GM12878 (cell line): ENCODE data around the gene COA5. TPM values are rescaled to one million over a fixed set of nuclear protein-coding genes. Genes with fewer than 3 reads are reported as not detected.

Experiments used
- ATAC-seq: fragments of 200-7000 bp; cut with Tn5 transposase; 3 replicates; pipeline ENCODE4 v1.9.1; 2020; ENCODE audit warnings: mild to moderate bottlenecking, moderate library complexity
- BruUV-seq: library from RNA; stranded (reverse); fragments of 400-500 nt; replicated peaks from 2 replicates; lab custom pipeline; 2021; lab: Mats Ljungman, UMichigan
- CTCF ChIA-PET: fragments of 300-600 bp; sonication (Branson Sonifier 250); formaldehyde crosslinking; extraction: SDS; loops from one replicate; lab custom pipeline; 2021; ENCODE audit warnings: inconsistent platforms; lab: Yijun Ruan, JAX
- POLR2A ChIA-PET: fragments of 350-600 bp; formaldehyde crosslinking; extraction: SDS; loops from one replicate; lab custom pipeline; 2021; ENCODE audit warnings: inconsistent platforms; lab: Charles Lee
- RAD21 ChIA-PET: fragments of 300-600 bp; sonication (Branson Sonifier 250); formaldehyde crosslinking; loops from one replicate; lab custom pipeline; 2023; ENCODE audit warnings: antibody characterized with exemption; ENCODE audit not compliant: unreplicated experiment; lab: Charles Lee
- SMC1A ChIA-PET: fragments of 300-600 bp; sonication (Branson Sonifier 250); formaldehyde crosslinking; loops from one replicate; lab custom pipeline; 2023; ENCODE audit not compliant: unreplicated experiment, uncharacterized antibody; lab: Charles Lee
- DNase-seq: peaks from one replicate; pipeline ENCODE4 v3.0.0-alpha.2; 2011; ENCODE audit warnings: low read depth, low spot score
- FAIRE-seq: peaks from 3 replicates; lab custom pipeline; 2011; peaks lifted over from hg19 to GRCh38; lab: Jason Lieb, UNC
- H2AFZ ChIP-seq: 2 replicates; pipeline ENCODE4 v1.6.0; 2011; ENCODE audit warnings: low read depth, low read length, control low read depth; ENCODE audit not compliant: control insufficient read depth
- H3K27ac ChIP-seq: 2 replicates; pipeline ENCODE4 v1.5.1; 2011; ENCODE audit warnings: control low read depth; ENCODE audit not compliant: control insufficient read depth, insufficient read depth
- H3K27me3 ChIP-seq, 2 experiments: replicated peaks in 1 of 2; 2 replicates each; pipeline versions ENCODE4 v1.6.0 to v1.6.1; 2011; ENCODE audit warnings: low read length in 1 of 2; ENCODE audit not compliant: control insufficient read depth in 2 of 2, insufficient read depth in 2 of 2
- H3K36me3 ChIP-seq, 2 experiments: 2 replicates each; pipeline ENCODE4 v1.5.1; 2011; ENCODE audit warnings: low read length in 1 of 2; ENCODE audit not compliant: control insufficient read depth in 2 of 2, insufficient read depth in 2 of 2
- H3K4me1 ChIP-seq: 2 replicates; pipeline ENCODE4 v1.6.1; 2011; ENCODE audit warnings: mild to moderate bottlenecking, low read length, moderate library complexity, mixed read lengths; ENCODE audit not compliant: control insufficient read depth, insufficient read depth
- H3K4me2 ChIP-seq: 2 replicates; pipeline ENCODE4 v1.6.0; 2011; ENCODE audit warnings: control low read depth; ENCODE audit not compliant: control insufficient read depth, insufficient read depth
- H3K4me3 ChIP-seq: fragments of 200-600 bp; sonication (generic); 2 replicates; pipeline ENCODE4 v1.5.1; 2016
- H3K79me2 ChIP-seq: 2 replicates; pipeline ENCODE4 v1.6.0; 2011; ENCODE audit warnings: low read length; ENCODE audit not compliant: control insufficient read depth, insufficient read depth
- H3K9ac ChIP-seq: 2 replicates; pipeline ENCODE4 v1.8.0; 2011; ENCODE audit warnings: low read length, control low read depth, mixed read lengths; ENCODE audit not compliant: control insufficient read depth, insufficient read depth
- H3K9me3 ChIP-seq: replicated peaks from 3 replicates; pipeline ENCODE4 v1.5.1; 2011; ENCODE audit warnings: mild to moderate bottlenecking, low read length; ENCODE audit not compliant: control insufficient read depth, insufficient read depth
- H4K20me1 ChIP-seq: 2 replicates; pipeline ENCODE4 v1.6.0; 2011; ENCODE audit not compliant: control insufficient read depth, insufficient read depth
- ATF7 ChIP-seq: fragments of 450-650 bp; IDR thresholded peaks from 2 replicates; pipeline ENCODE4 v1.6.1; 2016; ENCODE audit warnings: low read depth, mild to moderate bottlenecking
- EZH2 ChIP-seq: IDR thresholded peaks from 2 replicates; pipeline ENCODE4 v1.6.1; 2012; ENCODE audit warnings: low read depth, mild to moderate bottlenecking, control low read depth, inconsistent platforms, low read length, borderline replicate concordance; ENCODE audit not compliant: control insufficient read depth
- JUNB ChIP-seq: IDR thresholded peaks from 2 replicates; pipeline ENCODE4 v1.6.1; 2016; ENCODE audit warnings: antibody characterized with exemption, mild to moderate bottlenecking
- LARP7 ChIP-seq: fragments of 450-650 bp; IDR thresholded peaks from 2 replicates; pipeline ENCODE4 v1.6.1; 2017; ENCODE audit warnings: mild to moderate bottlenecking
- NFIC ChIP-seq: IDR thresholded peaks from 2 replicates; pipeline ENCODE4 v1.6.1; 2012; ENCODE audit warnings: low read depth, mild to moderate bottlenecking, inconsistent platforms, low read length, moderate library complexity
- NR2C1 ChIP-seq: fragments of 450-650 bp; IDR thresholded peaks from 2 replicates; pipeline ENCODE4 v1.6.1; 2017; ENCODE audit warnings: antibody characterized with exemption, mild to moderate bottlenecking, moderate library complexity
- RAD21 ChIP-seq: IDR thresholded peaks from 2 replicates; pipeline ENCODE4 v1.6.1; 2011; ENCODE audit warnings: mild to moderate bottlenecking, low read depth, low read length, moderate library complexity; ENCODE audit not compliant: insufficient read depth
- RBBP5 ChIP-seq: fragments of 200-600 bp; sonication (generic); conservative IDR thresholded peaks from 2 replicates; pipeline ENCODE4 v1.6.1; 2016
- STAT1 ChIP-seq: fragments of 450-650 bp; conservative IDR thresholded peaks from 2 replicates; pipeline ENCODE4 v1.6.1; 2014; ENCODE audit warnings: antibody characterized with exemption, mild to moderate bottlenecking
- WGBS: methylation state at CpG from one replicate; pipeline ENCODE4 v1.1.6; 2016; ENCODE audit warnings: low lambda C conversion rate; ENCODE audit not compliant: insufficient replicate concordance, insufficient coverage; ENCODE audit errors: missing lambda C conversion rate; 5-methylcytosine and 5-hydroxymethylcytosine counted together
- in situ Hi-C: fragments of 300-500 bp; cut with MboI; formaldehyde crosslinking; loops from 9 replicates; pipeline ENCODE4 v1.14.3; 2018; ENCODE audit warnings: mixed read lengths
- intact Hi-C: fragments of 100-400 bp; cut with micrococcal nuclease; formaldehyde crosslinking; loops from one replicate; pipeline ENCODE4 v1.14.2; 2022; ENCODE audit not compliant: unreplicated experiment
- polyA plus RNA-seq, 11 experiments: library from polyadenylated mRNA; depleted of rRNA in 4 of 11; unstranded in 6 of 11; stranded (reverse) in 5 of 11; fragments of >200 nt; fragmentation: Nextera tagmentation in 4 of 11; fragmentation: Illumina TruSeq in 1 of 11; extraction: Ambion mirVana in 4 of 11; extraction: Trizol in 1 of 11; gene quantifications; 1 replicate in 1 of 11; 2 replicates in 10 of 11; pipeline versions ENCODE4 v1.2.1 to v1.2.3, GENCODE V29; 2011 to 2016; ENCODE audit warnings: inconsistent platforms in 2 of 11, missing spikeins in 2 of 11, low read depth in 1 of 11
- total RNA-seq, 4 experiments: library from RNA; depleted of rRNA in 3 of 4; stranded (reverse); fragments of >200 nt in 3 of 4; fragmentation: Illumina TruSeq in 1 of 4; extraction: Trizol in 1 of 4; gene quantifications; 2 replicates each; pipeline versions ENCODE4 v1.2.1 to v1.2.3, GENCODE V29; 2013 to 2021
- TF ChIP-seq, protein P1 (sequence below): fragments of 450-650 bp; IDR thresholded peaks from 2 replicates; pipeline ENCODE4 v1.6.1; 2017; ENCODE audit warnings: low read depth, mild to moderate bottlenecking, moderate library complexity

COA5 gene
- total and polyA plus RNA-seq, 10 of the 15 experiments (the other 5 are each of a cell fraction or from before 2014, with no cell fraction given) = 20.7 to 63.3 (median 37.9) TPM

DNA sequence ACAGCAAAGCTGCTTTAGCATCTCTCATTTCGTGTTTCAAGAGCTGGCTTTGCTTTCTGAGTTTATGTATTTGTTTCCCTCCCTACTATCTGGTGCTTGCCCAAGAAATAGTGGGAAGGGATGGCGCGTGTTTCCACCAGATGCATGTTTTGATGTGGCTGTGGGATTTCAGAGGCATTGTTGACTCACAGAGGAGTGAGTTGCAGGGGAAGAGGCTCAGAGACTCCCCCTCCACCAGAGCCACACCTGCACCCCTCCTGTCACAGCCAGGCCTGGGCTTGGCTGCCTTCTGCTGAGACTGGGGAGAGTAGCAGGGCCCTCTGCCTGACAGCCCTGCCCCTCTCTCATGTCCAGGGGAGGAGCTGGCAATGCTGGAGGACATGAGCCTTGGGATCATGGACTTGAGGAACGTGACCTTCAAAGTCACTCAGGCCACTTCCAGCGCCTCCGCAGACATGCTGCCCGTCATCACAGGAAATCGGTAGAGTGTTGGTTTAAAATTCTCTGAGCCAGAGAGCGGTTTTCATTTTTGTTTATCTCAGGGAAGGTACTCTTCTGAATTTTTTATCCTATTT, 42.9 kb downstream of the COA5 start:
- Histone ChIP-seq H3K9me3 (no peaks in the 10 kb centered on the region), H3K27me3 (no peaks in the 10 kb centered on the region), H3K4me1 (no peaks in the 10 kb centered on the region), H3K9ac (no peak overlapping the region), H4K20me1 (no peaks in the 10 kb centered on the region), H3K4me2 (no peak overlapping the region), H3K36me3 (peaks cover 53 to 68% of the 10 kb centered on the region in 2 experiments), H3K79me2 (no peaks in the 10 kb centered on the region), H3K4me3 (no peak overlapping the region), H2AFZ (no peak overlapping the region), H3K27ac (no peak overlapping the region)
- ChIA-PET RAD21 (no interaction called here), CTCF (no interaction called here), SMC1A (no interaction called here), POLR2A (no interaction called here)
- FAIRE-seq = no peak
- intact Hi-C loops = no loop called here
- no peak for ATAC-seq
- no TSS peak for BruUV-seq
- in situ Hi-C loops = no loop called here
- TF ChIP-seq RAD21 (no peak), RBBP5 (no peak), JUNB (no peak), EZH2 (no peak), LARP7 (no peak), STAT1 (no peak), NFIC (no peak), NR2C1 (no peak), ATF7 (no peak)
- TF ChIP-seq, protein P1, sequence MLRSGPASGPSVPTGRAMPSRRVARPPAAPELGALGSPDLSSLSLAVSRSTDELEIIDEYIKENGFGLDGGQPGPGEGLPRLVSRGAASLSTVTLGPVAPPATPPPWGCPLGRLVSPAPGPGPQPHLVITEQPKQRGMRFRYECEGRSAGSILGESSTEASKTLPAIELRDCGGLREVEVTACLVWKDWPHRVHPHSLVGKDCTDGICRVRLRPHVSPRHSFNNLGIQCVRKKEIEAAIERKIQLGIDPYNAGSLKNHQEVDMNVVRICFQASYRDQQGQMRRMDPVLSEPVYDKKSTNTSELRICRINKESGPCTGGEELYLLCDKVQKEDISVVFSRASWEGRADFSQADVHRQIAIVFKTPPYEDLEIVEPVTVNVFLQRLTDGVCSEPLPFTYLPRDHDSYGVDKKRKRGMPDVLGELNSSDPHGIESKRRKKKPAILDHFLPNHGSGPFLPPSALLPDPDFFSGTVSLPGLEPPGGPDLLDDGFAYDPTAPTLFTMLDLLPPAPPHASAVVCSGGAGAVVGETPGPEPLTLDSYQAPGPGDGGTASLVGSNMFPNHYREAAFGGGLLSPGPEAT = no peak
- WGBS = 94% methylated on average over 9 of the region's 9 CpGs
- no peak for DNase-seq
